HepG2 (cell line): ENCODE data around the gene SELENOI. TPM values are rescaled to one million over a fixed set of nuclear protein-coding genes. Genes with fewer than 3 reads are reported as not detected.

Experiments
- ATAC-seq: fragments of 200-7000 bp; cut with Tn5 transposase; 3 replicates; pipeline ENCODE4 v1.9.1; 2020; ENCODE audit warnings: mild to moderate bottlenecking, moderate library complexity
- Bru-seq: library from RNA; stranded (reverse); fragments of 400-500 nt; gene quantifications from one replicate; lab custom pipeline; 2021; lab: Mats Ljungman, UMichigan
- BruChase-seq, 2 experiments: library from RNA; stranded (reverse); fragments of 400-500 nt; gene quantifications; one replicate each; lab custom pipeline; 2021; lab: Mats Ljungman, UMichigan
- BruUV-seq: library from RNA; stranded (reverse); fragments of 400-500 nt; replicated peaks from 2 replicates; lab custom pipeline; 2021; lab: Mats Ljungman, UMichigan
- CTCF ChIA-PET: fragments of 300-600 bp; formaldehyde crosslinking; extraction: SDS; loops from one replicate; lab custom pipeline; 2021; ENCODE audit warnings: low total read pairs, inconsistent platforms, low intra/inter-chr PET ratio; lab: Yijun Ruan, JAX
- POLR2A ChIA-PET: fragments of 350-600 bp; sonication (Branson Sonifier 250); formaldehyde crosslinking; loops from one replicate; lab custom pipeline; 2020; ENCODE audit warnings: antibody characterized with exemption, inconsistent platforms; lab: Yijun Ruan, JAX
- DNase-seq: peaks from one replicate; pipeline ENCODE4 v3.0.0-alpha.2; 2015; ENCODE audit warnings: low spot score
- FAIRE-seq: peaks from 3 replicates; lab custom pipeline; 2011; peaks lifted over from hg19 to GRCh38; lab: Jason Lieb, UNC
- H2AFZ ChIP-seq: one replicate; pipeline ENCODE4 v1.6.1; 2011; ENCODE audit warnings: low read length, inconsistent platforms
- H3K27ac ChIP-seq: fragments of 300-600 bp; 3 replicates; pipeline ENCODE4 v1.8.0; 2011; ENCODE audit warnings: mixed run types, mild to moderate bottlenecking, mixed read lengths, low read length, inconsistent platforms; ENCODE audit not compliant: insufficient read depth; ENCODE audit errors: extremely low read length
- H3K27me3 ChIP-seq, 2 experiments: fragments of 200-600 bp in 1 of 2; 2 replicates in 1 of 2; 3 replicates in 1 of 2; pipeline versions ENCODE4 v1.6.0 to v1.8.0; 2011; ENCODE audit warnings: low read length in 2 of 2, mild to moderate bottlenecking in 2 of 2, moderate library complexity in 2 of 2, inconsistent platforms in 1 of 2; ENCODE audit not compliant: insufficient read depth in 2 of 2, control insufficient read depth in 1 of 2
- H3K36me3 ChIP-seq, 2 experiments: fragments of 200-600 bp in 1 of 2; replicated peaks in 1 of 2; 2 replicates in 1 of 2; 3 replicates in 1 of 2; pipeline versions ENCODE4 v1.5.1 to v1.8.0; 2011; ENCODE audit warnings: low read length in 2 of 2, inconsistent platforms in 1 of 2; ENCODE audit not compliant: insufficient read depth in 2 of 2, control insufficient read depth in 1 of 2
- H3K4me1 ChIP-seq: 2 replicates; pipeline ENCODE4 v1.5.1; 2012; ENCODE audit warnings: low read length, inconsistent platforms; ENCODE audit not compliant: insufficient read depth
- H3K4me2 ChIP-seq: 2 replicates; pipeline ENCODE4 v1.6.0; 2011; ENCODE audit warnings: low read depth, low read length, inconsistent platforms
- H3K4me3 ChIP-seq, 3 experiments: fragments of 200-600 bp in 1 of 3; sonication (generic), shearing (Covaris generic) in 1 of 3; replicated peaks in 1 of 3; 2 replicates each; pipeline ENCODE4 v1.5.1; 2011 to 2016; ENCODE audit warnings: low read length in 3 of 3, inconsistent platforms in 2 of 3, low read depth in 2 of 3, mild to moderate bottlenecking in 2 of 3, control low read depth in 1 of 3, mixed read lengths in 1 of 3; ENCODE audit not compliant: insufficient read depth in 1 of 3
- H3K79me2 ChIP-seq: one replicate; pipeline ENCODE4 v1.6.1; 2011; ENCODE audit warnings: low read length, inconsistent platforms; ENCODE audit not compliant: insufficient read depth
- H3K9ac ChIP-seq: 2 replicates; pipeline ENCODE4 v1.6.0; 2011; ENCODE audit warnings: mild to moderate bottlenecking, low read depth, low read length, inconsistent platforms; ENCODE audit not compliant: insufficient read depth
- H3K9me3 ChIP-seq: 2 replicates; pipeline ENCODE4 v1.5.1; 2012; ENCODE audit warnings: mild to moderate bottlenecking, low read length
- H4K20me1 ChIP-seq: 2 replicates; pipeline ENCODE4 v1.6.0; 2011; ENCODE audit warnings: inconsistent platforms, mild to moderate bottlenecking, low read length, moderate library complexity; ENCODE audit not compliant: insufficient read depth
- BRF2 ChIP-seq: sonication (generic); formaldehyde crosslinking; IDR thresholded peaks from 2 replicates; pipeline ENCODE4 v1.8.1; 2022; ENCODE audit warnings: mild to moderate bottlenecking, missing genetic modification reagents
- JUND ChIP-seq: sonication (generic); formaldehyde crosslinking; IDR thresholded peaks from 2 replicates; pipeline ENCODE4 v1.8.0; 2022; ENCODE audit warnings: mild to moderate bottlenecking, missing genetic modification reagents
- KDM2A ChIP-seq: sonication (generic); formaldehyde crosslinking; IDR thresholded peaks from 2 replicates; pipeline ENCODE4 v1.4.0; 2020; ENCODE audit warnings: low read depth, missing genetic modification reagents, borderline replicate concordance
- KDM6A ChIP-seq: IDR thresholded peaks from 2 replicates; pipeline ENCODE4 v1.6.1; 2016; ENCODE audit warnings: low read depth
- LCORL ChIP-seq, 2 experiments: fragments of 450-650 bp in 1 of 2; sonication (generic) in 1 of 2; formaldehyde crosslinking in 1 of 2; IDR thresholded peaks; 2 replicates each; pipeline versions ENCODE4 v1.5.0 to v1.6.1; 2017 to 2020; ENCODE audit warnings: antibody characterized with exemption in 1 of 2, missing genetic modification reagents in 1 of 2
- NR2C2 ChIP-seq: sonication (generic); formaldehyde crosslinking; IDR thresholded peaks from 2 replicates; pipeline ENCODE4 v1.4.0; 2020; ENCODE audit warnings: missing genetic modification reagents, mild to moderate bottlenecking, moderate library complexity, borderline replicate concordance
- PTBP1 ChIP-seq: fragments of 200-400 bp; formaldehyde crosslinking; IDR thresholded peaks from 2 replicates; pipeline ENCODE4 v1.6.1; 2018; ENCODE audit warnings: low read length, low read depth; ENCODE audit not compliant: poor library complexity, severe bottlenecking
- TFDP1 ChIP-seq: IDR thresholded peaks from 2 replicates; pipeline ENCODE4 v1.6.1; 2016; ENCODE audit warnings: missing compliant biosample characterization, missing genetic modification reagents, borderline replicate concordance
- ZFP37 ChIP-seq: sonication (generic); formaldehyde crosslinking; IDR thresholded peaks from 2 replicates; pipeline ENCODE4 v1.4.0; 2020; ENCODE audit warnings: missing genetic modification reagents, borderline replicate concordance
- ZNF337 ChIP-seq: sonication (generic); formaldehyde crosslinking; IDR thresholded peaks from 2 replicates; pipeline ENCODE4 v1.5.1; 2020; ENCODE audit warnings: missing genetic modification reagents, low read depth, mild to moderate bottlenecking, borderline replicate concordance
- WGBS: methylation state at CpG from one replicate; pipeline ENCODE4 v1.1.6; 2017; ENCODE audit warnings: low lambda C conversion rate; 5-methylcytosine and 5-hydroxymethylcytosine counted together
- in situ Hi-C: cut with HindIII; loops from 2 replicates; pipeline ENCODE4 v1.10.0; 2017; ENCODE audit warnings: low pct_unique_long_range_greater_than_20kb; ENCODE audit not compliant: extremely low pct_ligation_motif_present
- intact Hi-C: fragments of 100-400 bp; cut with micrococcal nuclease; formaldehyde crosslinking; loops from one replicate; pipeline ENCODE4 v1.10.0; 2022; ENCODE audit not compliant: unreplicated experiment
- long read RNA-seq, 2 experiments: library from RNA in 1 of 2; library from polyadenylated mRNA in 1 of 2; stranded (forward) in 1 of 2; unstranded in 1 of 2; transcript quantifications; one replicate each; pipeline ENCODE4 v2.0.0, GENCODE V29; 2019 to 2022
- polyA minus RNA-seq, 3 experiments: library from RNA; depleted of rRNA, polyadenylated mRNA; stranded (reverse); fragments of >200 nt; gene quantifications; 2 replicates each; pipeline ENCODE4 v1.2.3, GENCODE V29; 2011; ENCODE audit warnings: low replicate concordance in 1 of 3
- polyA plus RNA-seq, 8 experiments: library from polyadenylated mRNA; depleted of rRNA in 3 of 8; stranded (reverse) in 7 of 8; unstranded in 1 of 8; fragments of >200 nt; fragmentation: Illumina TruSeq in 4 of 8; extraction: Trizol in 4 of 8; gene quantifications; 2 replicates each; pipeline versions ENCODE4 v1.2.1 to v1.2.3, GENCODE V29; 2011 to 2016; ENCODE audit warnings: low read depth in 4 of 8, missing spikeins in 1 of 8, mixed read lengths in 1 of 8; ENCODE audit not compliant: insufficient read depth in 1 of 8
- total RNA-seq, 5 experiments: library from RNA; depleted of rRNA; stranded (reverse); fragments of >200 nt; fragmentation: Illumina TruSeq; extraction: Trizol; gene quantifications; 2 replicates each; pipeline ENCODE4 v1.2.3, GENCODE V29; 2016; ENCODE audit warnings: low read depth in 1 of 5

Gene SELENOI, protein sequence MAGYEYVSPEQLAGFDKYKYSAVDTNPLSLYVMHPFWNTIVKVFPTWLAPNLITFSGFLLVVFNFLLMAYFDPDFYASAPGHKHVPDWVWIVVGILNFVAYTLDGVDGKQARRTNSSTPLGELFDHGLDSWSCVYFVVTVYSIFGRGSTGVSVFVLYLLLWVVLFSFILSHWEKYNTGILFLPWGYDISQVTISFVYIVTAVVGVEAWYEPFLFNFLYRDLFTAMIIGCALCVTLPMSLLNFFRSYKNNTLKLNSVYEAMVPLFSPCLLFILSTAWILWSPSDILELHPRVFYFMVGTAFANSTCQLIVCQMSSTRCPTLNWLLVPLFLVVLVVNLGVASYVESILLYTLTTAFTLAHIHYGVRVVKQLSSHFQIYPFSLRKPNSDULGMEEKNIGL
- total RNA-seq (2016; rRNA removed; fragmentation: Illumina TruSeq; extraction: Trizol) = 60.3 and 66.0 TPM in 2 replicates
- total RNA-seq (2016; cell fraction: cytosol; rRNA removed; fragmentation: Illumina TruSeq; extraction: Trizol; ENCODE audit: low read depth) = 53.2 and 61.0 TPM in 2 replicates
- total RNA-seq (2016; cell fraction: insoluble cytoplasmic fraction; rRNA removed; fragmentation: Illumina TruSeq; extraction: Trizol) = 59.1 and 65.9 TPM in 2 replicates
- total RNA-seq (2016; cell fraction: membrane; rRNA removed; fragmentation: Illumina TruSeq; extraction: Trizol) = 17.7 and 19.5 TPM in 2 replicates
- total RNA-seq (2016; cell fraction: nucleus; rRNA removed; fragmentation: Illumina TruSeq; extraction: Trizol) = 79.5 and 91.4 TPM in 2 replicates
- 26.2 and 27.7 TPM in 2 replicates for polyA plus RNA-seq (2011; rRNA removed)
- polyA plus RNA-seq (2011; cell fraction: cytosol; rRNA removed) = 23.3 and 35.2 TPM in 2 replicates
- 15.9 and 18.6 TPM in 2 replicates for polyA plus RNA-seq (2011; cell fraction: nucleus; rRNA removed)
- 33.8 and 36.9 TPM in 2 replicates for polyA plus RNA-seq (2012)
- 1.9 and 2.2 TPM in 2 replicates for polyA plus RNA-seq (2016; cell fraction: cytosol; fragmentation: Illumina TruSeq; extraction: Trizol; ENCODE audit: low read depth)
- 20.1 and 21.1 TPM in 2 replicates for polyA plus RNA-seq (2016; cell fraction: insoluble cytoplasmic fraction; fragmentation: Illumina TruSeq; extraction: Trizol; ENCODE audit: low read depth)
- 3.3 and 5.0 TPM in 2 replicates for polyA plus RNA-seq (2016; cell fraction: membrane; fragmentation: Illumina TruSeq; extraction: Trizol; ENCODE audit: low read depth)
- 53.9 and 54.9 TPM in 2 replicates for polyA plus RNA-seq (2016; cell fraction: nucleus; fragmentation: Illumina TruSeq; extraction: Trizol; ENCODE audit: insufficient read depth, low read depth)
- 296 and 353 TPM in 2 replicates for polyA minus RNA-seq (2011; rRNA and poly(A)+ RNA removed; ENCODE audit: low replicate concordance)
- 42.8 and 47.8 TPM in 2 replicates for polyA minus RNA-seq (2011; cell fraction: cytosol; rRNA and poly(A)+ RNA removed)
- polyA minus RNA-seq (2011; cell fraction: nucleus; rRNA and poly(A)+ RNA removed) = 103 and 112 TPM in 2 replicates
- percentile 94 among the genes with signal in this experiment for Bru-seq, nascent RNA
- percentile 97 among the genes with signal in this experiment for BruChase-seq, experiment 1, labeled RNA remaining after a 6-hour chase
- percentile 97 among the genes with signal in this experiment for BruChase-seq, experiment 2, labeled RNA remaining after a 2-hour chase
- long read RNA-seq, experiment 1, full-length matches to known transcripts = 5 of 11 reads
- long read RNA-seq, experiment 1, partial matches to known transcripts = 1 of 11 reads
- long read RNA-seq, experiment 1, other reads (novel, unspliced or antisense) = 5 of 11 reads
- long read RNA-seq, experiment 2, full-length matches to known transcripts = 7 of 160 reads
- long read RNA-seq, experiment 2, partial matches to known transcripts = 3 of 160 reads
- long read RNA-seq, experiment 2, other reads (novel, unspliced or antisense) = 150 of 160 reads

DNA sequence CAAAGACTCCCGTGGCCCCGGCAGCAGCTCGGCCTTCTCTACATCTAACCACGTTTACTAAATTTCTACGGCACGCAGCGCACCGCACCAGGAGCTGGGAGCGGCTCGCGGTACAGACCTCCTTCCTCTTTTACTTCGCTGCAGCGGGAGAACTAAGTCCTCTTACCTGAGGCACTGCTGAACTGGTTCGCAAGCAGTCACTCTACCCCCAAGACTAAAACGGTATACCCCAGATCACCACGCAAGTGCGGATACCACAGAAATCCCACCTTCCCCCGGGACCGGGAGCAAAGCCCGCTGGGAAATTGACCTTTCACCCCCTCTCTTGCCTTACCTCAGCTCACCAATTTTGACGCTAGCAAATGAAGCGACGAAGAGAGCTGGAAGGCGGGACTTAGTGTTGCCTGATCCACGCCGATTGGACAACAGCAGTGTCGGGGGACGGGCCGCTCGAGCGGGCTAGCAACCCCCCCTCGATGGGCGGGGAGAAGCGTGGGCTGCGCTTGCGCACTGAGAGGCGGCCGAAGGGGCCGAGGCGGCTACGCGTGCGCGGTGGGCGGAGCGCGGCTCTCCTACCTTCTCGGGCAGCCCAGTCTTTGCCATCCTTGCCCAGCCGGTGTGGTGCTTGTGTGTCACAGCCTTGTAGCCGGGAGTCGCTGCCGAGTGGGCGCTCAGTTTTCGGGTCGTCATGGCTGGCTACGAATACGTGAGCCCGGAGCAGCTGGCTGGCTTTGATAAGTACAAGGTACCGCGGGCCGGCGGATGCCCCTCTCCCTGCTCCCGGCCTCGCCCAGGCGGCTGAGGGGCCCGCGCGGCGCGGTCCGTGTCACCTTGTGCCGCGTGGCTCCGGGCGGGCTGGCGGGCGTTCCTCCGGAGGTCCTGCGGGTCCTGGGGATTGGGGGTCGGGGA, at the start of gene SELENOI:
TSS of gene SELENOI (plus strand) at position 599 of the 909 bp plus-strand sequence. CDS start at position 689, 90 bp downstream.
- peak within 1 kb of the TSS; percentile 97 for H3K27ac ChIP-seq
- ATAC-seq (peak; percentile 95), FAIRE-seq (peak; percentile 95), DNase-seq (peak; percentile 100)
- H3K4me1 ChIP-seq = peaks cover 63% of the 10 kb centered on the region
- no peaks in the 10 kb centered on the region for H3K36me3 ChIP-seq
- H2AFZ ChIP-seq = no peak within 1 kb of the TSS
- POLR2A ChIA-PET = interaction anchor here (0.6 to 3.1 kb wide), 26 partner anchors 9 to 1098 kb away, joined by 3 to 52 read pairs (median 4); partner anchors contain the start of genes ASXL2, HADHA, HADHB and KIF3C
- no TSS peak for BruUV-seq
- no peaks in the 10 kb centered on the region; a peak in 1 of 5 replicates for H3K27me3 ChIP-seq
- H3K9me3 ChIP-seq = no peaks in the 10 kb centered on the region
- 3% methylated on average over 49 of the region's 80 CpGs for WGBS
- peak within 1 kb of the TSS; percentile 95 for H3K4me2 ChIP-seq
- peak within 1 kb of the TSS; percentile 98 for H3K9ac ChIP-seq
- intact Hi-C loops (loop anchor here (5.0 kb wide), 1 partner anchor 122 kb away; no protein-coding TSS in a partner anchor), in situ Hi-C loops (loop anchor here (25.0 kb wide), 1 partner anchor 358 kb away; the partner anchor contains the start of gene KIF3C)
- CTCF ChIA-PET = no interaction called here
- H4K20me1 ChIP-seq = peaks cover 14% of the 10 kb centered on the region
- peaks cover 65% of the 10 kb centered on the region for H3K79me2 ChIP-seq
- H3K4me3 ChIP-seq = peak within 1 kb of the TSS; percentile 89 to 96 (median 94)
- TF ChIP-seq KDM2A (CRISPR knock-in tag) = peak; percentile 79
- peak; percentile 47; the same call in 1 of the 2 replicates for TF ChIP-seq TFDP1 (CRISPR knock-in tag)
- peak; percentile 98; the same call in 1 of the 2 replicates for TF ChIP-seq ZNF337 (CRISPR knock-in tag)
- TF ChIP-seq PTBP1 = no peak
- no peak for TF ChIP-seq LCORL (IDR thresholded peaks at IDR 0.05)
- peak; percentile 55 for TF ChIP-seq LCORL (CRISPR knock-in tag; IDR thresholded peaks at IDR 0.05)
- no peak; the same call in 1 of the 2 replicates for TF ChIP-seq ZFP37 (CRISPR knock-in tag)
- peak; percentile 73 for TF ChIP-seq JUND (CRISPR knock-in tag)
- TF ChIP-seq BRF2 = peak; percentile 29
- TF ChIP-seq KDM6A (CRISPR knock-in tag) = no peak
- peak; percentile 99 for TF ChIP-seq NR2C2 (CRISPR knock-in tag)
